Ecto neural progenitor cell (in vitro differentiated cells): ENCODE data around the gene CDH2.
"Not testable (repeated sequence)": the region's sequence is repeated elsewhere in the genome, so short reads cannot be mapped to it uniquely, and the experiment has no call there.

Experiments used
- DNase-seq: peaks from one replicate; pipeline ENCODE4 v3.0.0-alpha.2; 2018; ENCODE audit warnings: low spot score

The CDH2 gene

DNA sequence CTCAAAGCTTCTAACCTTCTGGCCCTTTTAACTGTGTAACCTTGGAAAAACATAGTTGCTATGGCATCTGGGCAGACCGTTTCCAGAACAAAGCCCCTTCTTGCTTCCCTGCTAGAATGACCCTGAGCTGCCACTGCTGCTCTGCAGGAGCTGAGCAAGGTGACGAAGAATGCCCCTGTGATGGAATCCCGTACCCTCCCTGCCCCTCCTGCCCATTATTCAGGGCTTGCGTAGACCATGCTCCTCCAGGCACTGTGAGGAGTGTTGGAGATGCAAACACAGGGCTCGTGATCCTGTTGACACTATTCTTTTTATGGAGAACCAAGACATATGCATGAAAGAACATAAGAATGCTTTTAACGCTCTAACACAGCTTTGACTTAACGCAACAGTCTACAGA lies 191.1 kb downstream of the CDH2 start:
- no peak for DNase-seq

DNA sequence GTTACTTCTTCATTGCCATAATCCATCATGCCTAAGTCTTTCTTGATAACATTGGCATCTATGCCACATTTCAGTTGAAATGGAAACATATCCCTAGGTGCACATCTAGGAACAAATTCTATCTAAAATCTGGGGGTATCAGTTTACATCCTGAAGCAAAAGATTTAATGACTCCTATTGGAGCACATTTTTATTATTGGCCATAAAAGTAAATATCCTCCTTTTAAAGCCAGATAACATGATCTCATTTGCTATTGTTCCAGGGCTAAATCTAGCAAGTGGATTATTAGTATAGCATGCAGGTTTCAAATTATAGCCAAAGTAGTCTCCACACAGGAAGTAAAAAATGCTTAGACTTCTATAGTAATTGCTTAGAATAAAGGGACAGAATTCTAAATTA lies 193.2 kb downstream of the CDH2 start:
- no peak for DNase-seq

DNA sequence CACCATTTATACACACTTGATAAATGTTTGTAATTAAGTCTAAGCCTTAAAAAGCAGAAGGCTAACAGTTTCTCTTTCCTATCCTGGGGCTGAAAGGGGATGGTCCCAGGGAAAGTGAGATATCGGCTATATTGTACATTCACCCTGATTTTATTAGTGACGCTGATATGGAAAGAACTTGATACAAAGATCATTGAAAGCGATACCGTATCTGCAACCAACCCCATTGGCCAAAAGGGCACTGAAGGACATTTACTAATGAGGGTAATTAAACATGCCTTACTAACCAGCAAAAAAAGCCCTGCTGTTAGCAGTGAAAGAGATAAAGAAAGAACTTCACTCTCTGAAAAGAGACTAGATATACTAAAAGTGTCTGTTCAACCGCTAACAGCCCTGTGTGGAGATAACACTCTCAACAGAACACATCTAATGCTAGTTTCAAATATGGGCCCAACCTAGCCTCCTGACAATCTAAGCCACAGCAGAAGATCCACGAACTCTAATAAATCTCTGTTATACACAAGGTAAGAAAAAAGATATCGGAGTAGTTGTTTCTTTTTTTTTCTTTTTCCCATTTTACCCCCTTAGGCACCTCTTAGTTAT lies 200.0 kb downstream of the CDH2 start:
- DNase-seq: no peak

DNA sequence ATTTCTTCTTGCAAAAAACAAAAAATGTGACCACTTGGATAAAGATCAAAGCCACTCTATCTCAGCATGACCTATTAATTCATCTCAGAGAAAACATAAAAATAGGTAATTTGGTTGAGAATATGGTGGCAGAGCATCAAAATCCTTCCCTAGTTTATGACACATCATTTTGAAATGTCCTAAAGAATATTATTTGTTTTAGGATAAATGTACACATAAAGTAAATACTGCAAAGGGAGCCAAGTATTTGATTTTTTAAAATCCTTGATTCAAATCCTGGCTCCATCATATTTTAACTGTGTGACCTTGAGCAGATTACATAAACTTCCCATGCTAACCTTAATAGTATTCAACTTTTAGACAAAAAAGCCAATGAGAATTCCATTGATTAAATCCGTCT lies 206.6 kb downstream of the CDH2 start:
- DNase-seq: no peak

DNA sequence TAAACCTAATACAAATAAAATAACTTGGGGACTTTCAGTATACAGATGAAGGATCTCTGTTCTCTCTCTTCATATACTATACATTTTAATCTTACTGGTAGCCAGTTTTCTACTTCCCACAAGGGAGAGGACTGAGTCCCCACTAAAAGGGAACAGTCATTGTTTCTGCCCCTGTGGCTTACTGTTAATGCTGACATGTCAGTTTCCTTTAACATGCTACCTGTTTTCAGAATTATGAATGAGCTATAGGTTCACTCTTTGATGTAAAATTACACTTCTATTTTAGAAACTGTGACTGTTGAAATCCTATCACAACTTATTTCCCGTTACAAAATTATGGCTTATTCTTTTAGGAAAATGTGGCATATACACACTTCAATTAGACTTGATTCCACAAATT lies 207.7 kb downstream of the CDH2 start:
- DNase-seq: no peak

DNA sequence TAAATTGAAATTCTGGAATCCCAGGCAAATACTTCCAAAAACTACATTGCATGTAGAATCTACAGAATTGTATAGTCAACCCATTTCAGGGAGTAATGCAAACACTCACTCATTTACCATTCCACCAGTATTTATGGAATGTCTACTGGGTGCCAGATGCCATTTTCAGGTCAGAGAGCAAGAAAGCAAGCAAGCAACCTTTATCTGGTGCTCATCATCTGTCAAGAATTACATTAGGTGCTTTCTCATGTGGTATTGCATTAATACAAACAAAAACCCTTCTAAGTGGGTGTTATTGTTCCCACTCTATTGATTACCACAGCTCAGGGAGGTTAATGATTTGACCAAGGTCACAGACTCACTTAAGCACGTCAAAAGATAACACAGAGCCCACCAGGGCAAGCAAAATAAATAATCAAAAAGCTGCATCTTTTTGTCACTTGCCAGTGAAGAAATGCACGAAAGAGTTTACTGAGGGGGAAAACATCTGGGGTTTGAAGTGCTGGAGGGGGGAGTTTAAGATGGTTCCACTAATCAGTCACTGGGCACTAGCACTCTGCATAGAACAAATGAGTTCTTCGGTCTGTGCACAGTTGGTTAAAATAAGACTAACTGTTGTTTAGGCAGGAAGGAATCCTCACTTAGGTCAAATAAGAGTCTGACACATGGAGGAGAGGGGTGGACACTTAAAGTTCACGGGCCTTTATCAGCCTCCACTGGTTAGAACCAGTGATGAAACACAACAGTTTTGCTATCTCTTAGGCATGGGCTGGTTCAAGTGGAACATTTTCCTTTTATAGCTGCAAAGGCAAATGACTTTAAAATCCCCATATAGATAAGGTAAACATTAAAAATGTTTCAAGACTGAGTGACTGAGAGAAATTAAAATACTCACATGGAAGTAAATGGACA lies 208.8 kb downstream of the CDH2 start:
- DNase-seq: no peak

DNA sequence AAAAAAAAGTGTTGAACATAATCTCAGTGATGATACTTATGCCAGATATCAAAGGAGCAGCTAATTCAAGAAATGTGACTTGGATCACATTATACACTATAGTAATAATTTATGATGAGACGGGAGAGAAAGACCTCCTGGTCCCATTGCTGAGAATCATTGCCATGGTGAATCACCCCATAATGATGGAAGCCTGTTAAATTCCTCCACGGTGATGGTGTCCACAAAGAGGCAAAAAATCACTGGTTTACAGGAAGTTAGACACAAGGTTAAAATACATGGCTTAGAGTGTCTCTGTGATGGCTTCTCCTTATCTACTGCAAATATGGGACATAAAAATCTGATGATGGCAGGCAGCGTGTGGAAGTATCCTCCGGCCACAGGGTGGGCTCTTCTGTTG lies 210.0 kb downstream of the CDH2 start:
- no peak for DNase-seq

DNA sequence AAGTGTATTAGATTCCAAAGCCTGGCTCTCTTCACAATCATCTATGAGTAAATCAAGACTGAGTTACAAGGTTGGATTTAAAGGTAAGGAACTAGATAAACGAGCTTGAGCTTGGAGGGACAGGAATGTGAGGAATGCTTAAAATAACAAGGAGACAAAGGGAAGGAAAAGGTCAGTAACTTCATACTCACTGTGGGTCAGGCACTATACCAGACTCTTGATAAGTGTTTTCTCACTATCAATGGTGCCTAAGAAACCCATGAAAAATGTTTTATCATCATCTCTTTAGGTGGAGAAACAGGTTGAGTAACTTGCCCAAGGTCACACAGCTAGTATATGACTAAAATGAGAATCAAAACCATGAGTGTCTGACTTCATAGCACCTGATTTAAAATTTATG lies 212.1 kb downstream of the CDH2 start:
- no peak for DNase-seq

DNA sequence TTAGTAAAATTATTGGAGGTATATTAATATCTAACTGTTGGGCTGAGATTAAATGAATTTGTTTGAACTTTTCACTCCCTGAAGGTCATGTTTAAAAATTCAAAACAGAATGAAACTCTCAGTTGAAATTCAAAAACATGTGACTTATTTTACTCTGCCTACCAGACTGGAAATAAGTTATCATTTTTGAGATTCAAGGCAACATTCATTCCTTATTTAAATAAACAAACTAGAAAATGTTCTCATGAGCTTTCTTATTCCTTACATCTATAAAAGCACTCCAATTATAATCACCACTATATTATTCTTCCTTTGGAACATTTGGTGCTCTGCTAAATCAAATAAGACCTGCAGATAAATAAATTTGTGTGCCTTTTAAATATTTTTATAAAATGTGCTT lies 217.8 kb downstream of the CDH2 start:
- no peak for DNase-seq

DNA sequence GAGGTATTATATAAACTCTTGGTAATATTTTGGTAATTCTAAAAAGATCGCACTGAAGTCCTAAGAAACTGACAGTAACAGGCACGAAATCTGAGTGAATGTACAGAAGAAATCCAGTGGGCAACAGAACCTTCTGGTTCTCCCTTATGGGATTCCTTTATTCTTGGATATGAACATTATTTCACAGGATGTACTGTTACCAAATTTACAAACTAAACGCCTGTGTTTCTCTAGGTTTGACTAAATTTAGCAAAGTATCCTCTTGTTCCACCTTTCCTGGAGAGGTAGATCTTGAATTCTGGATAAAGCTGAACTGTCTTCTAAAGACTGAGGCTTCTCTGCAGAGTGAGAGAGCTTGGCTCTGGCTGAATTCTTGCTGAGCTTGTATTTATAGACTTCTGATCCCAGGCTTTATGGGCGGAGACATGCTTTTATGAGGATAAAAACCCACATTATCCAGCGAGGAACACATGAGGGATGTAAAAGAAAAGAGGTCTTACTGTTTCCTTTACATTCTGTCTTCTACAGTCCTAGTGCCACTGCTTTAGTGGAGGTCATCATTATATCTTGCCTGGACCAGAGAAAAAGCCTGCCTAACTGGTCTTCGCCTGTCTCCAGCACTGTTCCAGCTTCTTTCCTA lies 220.8 kb downstream of the CDH2 start:
- DNase-seq: no peak

DNA sequence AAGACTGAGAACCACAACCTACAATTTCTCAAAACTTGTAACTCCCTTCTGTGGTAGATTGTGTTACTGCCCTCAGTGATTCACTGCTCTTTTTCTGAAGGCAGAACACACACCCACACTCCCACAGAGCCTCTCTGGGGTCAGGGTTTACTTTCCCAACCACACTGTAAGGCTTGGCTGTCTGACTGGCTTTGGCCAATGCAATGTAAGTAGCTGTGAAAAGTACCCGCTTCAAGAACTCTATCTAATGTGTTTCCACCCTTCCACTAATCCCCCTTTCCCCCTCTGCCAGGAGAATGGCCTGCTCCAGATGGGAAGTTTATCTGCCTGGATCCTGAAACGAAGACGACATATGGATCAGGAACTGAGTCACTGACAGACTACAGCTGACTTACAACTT lies 222.7 kb downstream of the CDH2 start:
- DNase-seq: no peak

DNA sequence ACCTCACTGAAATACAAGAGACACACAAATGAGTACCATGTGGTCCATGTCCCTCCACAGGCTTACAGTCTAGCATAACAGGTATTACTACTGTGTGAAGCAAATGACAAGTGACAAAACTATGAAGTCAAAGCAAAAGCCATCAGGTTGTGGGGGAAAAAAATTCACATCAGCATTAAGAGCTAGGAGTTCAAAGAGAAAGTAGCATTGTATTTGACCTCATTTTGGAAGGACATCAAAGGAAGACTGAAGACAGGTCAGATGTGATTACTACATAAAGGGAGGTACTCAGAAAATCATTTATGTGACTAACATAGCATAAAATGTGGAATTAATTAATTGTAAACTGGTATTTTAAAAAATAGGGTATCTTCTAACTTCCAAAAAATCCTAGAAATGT lies 224.2 kb downstream of the CDH2 start:
- DNase-seq: no peak

DNA sequence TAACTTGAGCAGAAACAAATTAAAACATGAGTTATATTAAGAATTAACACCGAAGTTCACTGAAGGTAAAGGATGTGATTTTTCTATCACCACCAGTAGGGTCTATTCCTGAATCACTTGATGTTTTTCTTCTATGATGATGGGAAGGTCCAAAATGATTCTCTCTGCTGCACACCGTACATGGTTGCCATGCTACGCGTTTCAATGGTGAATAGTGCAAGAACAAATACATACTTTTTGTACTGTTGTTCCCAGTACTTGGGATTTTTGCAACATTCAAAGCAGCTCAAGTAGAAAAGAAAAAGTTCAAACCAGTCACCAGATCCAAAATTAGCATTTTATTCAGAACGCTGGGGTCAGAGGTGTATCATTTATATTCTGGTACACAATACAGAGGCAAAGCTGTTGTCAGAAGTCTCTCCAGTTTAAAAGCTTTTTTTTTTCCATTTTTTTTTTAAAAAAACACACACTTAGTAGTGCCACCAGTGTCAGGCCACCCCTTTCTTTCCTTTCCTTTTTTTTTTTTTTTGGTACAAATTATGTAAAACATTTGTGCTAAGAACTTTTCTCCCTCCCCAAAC lies 226.2 kb downstream of the CDH2 start:
- no peak for DNase-seq

DNA sequence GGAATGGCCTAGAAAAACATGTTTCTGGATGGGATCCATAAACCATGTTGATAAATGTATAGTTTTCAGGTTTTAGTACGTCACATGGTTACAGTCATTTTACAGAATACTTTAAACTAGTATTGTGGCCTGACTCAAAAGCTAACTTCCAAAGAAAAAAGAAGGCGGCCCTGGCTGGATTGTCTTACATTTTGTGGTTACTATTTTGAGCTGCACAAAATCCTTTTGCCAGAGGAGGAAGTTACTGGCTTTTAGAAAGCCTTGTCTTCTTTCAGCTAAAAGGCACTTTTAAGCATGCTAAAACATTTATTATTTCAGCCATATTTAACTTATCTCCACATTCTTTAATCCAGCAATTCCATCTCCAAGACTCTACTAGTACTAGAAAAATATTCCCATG lies 227.9 kb downstream of the CDH2 start:
- DNase-seq: no peak

DNA sequence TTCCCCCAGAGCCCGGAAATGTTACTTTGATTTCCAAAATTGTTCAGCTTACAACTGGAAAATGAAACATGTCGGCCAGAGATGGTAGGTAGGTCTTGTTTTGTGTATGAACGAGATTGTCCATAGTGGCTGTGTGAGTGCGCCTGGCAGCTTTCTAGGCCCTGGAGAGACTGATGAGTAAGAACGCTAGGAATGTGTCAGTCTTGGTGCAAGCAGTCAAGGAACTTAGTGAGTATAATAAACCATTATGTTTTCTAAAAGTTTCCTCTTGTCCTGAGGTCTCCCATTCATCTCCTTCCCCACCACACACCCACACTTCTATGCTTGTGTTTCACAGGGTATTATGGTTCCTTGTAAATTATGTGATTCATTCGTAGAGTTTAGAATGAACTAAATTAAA lies 234.2 kb downstream of the CDH2 start:
- no peak for DNase-seq

DNA sequence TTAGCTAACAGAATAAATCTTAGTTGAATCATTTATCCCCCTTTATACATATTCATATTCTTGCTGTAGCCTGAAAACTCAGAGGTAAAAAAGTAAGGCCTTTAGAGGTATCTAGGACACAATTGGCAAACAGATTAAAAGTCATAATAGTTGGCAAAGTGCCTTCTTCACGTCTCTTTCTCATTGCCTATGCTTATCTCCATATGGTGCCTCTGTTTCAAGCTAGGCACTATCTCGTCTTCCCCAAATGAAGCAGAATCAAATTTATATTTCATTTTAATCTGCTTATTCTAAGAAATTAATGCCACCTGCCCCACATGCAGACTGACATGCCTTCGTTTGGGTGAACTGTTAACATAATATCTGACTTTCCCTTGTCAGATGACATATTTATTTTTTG lies 245.4 kb downstream of the CDH2 start:
- no peak for DNase-seq

DNA sequence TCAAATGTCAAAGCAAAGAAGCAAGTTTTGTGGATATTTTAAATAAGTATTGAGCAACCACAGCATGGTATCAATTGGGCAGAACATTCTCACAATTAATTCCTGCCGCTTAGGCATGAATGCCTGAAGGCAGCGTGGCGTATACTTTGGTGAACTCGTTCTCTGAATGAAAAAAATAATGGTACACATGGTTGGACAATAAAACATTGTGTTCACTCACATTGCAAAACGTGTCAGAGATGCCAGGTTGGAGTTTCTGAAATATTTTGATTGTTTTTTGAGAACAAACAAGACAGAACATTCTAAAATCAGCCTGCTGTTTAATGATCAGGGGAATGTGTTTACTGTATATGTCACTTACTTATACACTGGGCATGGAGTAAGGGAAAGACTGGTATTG lies 254.2 kb downstream of the CDH2 start:
- no peak for DNase-seq

DNA sequence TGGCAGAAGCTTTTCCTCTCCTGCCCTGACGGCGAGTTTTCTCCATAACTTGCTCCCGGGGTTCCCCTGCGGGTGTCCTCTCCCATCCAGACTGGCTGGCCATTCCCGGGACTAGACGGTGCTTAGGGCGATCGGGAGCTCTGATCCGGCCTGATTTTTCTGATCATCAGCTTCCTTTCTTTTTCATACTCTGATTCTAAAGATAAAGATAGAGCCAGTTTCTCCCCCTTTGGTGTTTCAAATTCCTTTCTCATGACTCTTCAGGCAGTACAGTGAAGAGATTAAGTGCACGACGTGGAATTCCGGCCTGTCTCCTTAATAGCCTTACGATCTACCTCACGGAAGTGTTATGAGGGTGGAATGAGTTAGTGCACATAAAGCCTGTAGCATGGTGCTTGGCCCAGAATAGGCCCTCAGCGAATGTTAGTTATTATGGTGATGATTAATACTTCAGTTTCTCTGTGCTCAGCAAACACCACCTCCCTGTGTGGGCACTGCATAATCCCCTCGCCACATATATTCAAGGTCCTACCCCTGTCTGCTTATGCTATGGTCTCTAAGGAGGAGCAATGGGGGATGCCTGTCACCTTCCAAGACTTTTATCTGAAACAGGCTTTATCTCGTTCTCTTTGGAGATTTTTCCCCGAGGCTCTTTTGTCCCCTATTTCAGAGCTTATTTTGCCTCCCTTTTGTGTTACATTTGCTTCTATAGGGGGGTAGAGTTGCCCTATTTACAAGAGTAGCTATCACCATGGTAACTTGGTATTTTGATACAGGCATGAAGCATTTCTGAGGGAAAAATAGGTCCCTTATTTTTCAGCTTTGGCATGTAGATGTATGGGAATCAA lies 254.8 kb downstream of the CDH2 start:
- peak; percentile 52 for DNase-seq

DNA sequence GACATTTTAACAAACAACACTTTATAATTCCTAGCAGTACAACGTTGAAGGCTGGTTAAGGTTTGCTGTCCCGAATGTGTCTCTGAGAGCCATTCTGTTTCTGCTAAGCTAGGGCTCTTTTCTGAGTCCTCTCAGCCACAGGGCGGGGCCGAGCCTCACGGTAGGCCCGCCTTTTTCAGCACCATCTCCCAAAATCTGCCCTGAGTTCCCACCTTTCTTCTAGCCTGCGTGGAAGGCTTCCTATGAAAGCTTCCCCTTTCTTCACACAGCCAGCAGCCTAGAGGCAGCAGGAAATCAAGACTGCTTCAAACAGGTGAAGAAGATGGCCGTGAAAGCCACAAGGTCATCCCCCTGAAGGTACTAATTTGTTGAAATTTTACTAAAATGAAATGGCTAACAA lies 255.5 kb downstream of the CDH2 start:
- DNase-seq: no peak

DNA sequence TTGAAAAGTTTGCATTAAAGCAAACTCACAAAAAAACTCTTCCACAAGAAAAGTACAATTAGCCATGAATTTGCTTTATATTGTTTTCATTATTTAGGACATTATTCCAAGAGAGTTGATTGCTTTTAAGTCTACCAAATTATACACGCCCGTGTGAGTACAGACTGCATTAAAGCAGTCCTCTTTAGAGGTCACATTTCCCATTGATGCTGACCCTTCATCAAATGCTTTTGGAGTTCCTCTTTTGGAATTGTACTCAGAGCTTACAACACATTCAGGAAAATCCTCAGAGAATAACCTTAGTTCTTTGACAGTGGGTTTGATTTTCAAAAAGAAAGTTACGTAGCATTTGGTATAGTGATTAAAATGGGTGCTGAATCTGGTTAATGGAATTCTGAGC lies 256.1 kb downstream of the CDH2 start:
- no peak for DNase-seq

DNA sequence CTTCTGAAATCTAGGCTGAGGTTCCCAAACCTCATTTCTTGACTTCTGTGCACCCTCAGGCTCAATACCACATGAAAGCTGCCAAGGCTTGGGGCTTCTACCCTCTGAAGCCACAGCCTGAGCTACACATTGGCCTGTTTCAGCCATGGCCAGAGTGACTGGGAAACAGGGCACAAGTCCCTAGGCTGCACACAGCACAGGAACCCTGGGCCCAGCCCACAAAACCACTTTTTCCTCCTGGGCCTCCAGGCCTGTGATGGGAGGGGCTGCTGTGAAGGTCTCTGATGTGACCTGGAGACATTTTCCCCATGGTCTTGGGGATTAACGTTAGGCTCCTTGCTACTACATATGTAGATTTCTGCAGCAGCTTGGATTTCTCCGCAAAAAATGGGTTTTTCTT lies 270.7 kb downstream of the CDH2 start:
- DNase-seq: not testable (repeated sequence)

DNA sequence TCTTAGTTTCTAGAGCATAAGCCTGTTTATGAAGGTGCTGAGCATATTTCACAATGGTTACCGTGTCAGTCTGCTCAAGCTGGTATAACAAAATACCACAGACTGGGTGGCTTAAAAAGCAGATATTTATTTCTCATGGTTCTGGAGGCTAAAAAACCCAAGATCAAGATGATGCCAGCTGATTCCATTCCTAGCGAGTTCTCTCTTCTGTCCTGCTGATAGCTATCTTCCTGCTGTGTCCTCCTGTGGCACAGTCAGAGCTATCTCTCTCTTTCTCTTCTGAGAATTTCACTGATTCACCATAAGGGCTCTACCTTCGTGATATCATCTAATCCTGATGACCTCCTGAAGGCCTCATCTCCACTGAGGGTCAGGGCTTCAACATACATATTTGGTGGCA lies 273.0 kb downstream of the CDH2 start:
- no peak for DNase-seq
